HUDEP-2 (cell line): Measurements from ENCODE around the gene NPFFR1.
"Not testable (repeated sequence)": the region's sequence is repeated elsewhere in the genome, so short reads cannot be mapped to it uniquely, and the experiment has no call there.

Experiments used
- DNase-seq, 76 experiments: peaks; one replicate each; lab custom pipeline; 2025; ENCODE audit not compliant: unreplicated experiment in 76 of 76; lab: John Stamatoyannopoulos, UW

The NPFFR1 gene

GRCh38 chr10:70258216-70258615, 25.6 kb downstream of the NPFFR1 start:
- no peak for DNase-seq

GRCh38 chr10:70257816-70258215, 26.0 kb downstream of the NPFFR1 start:
- not testable (repeated sequence) for DNase-seq

- no peak for DNase-seq
Measured at GRCh38 chr10:70256463-70256862, 27.3 kb downstream of the NPFFR1 start.

GRCh38 chr10:70255329-70256299, 28.2 kb downstream of the NPFFR1 start:
- peak in 1 of 76 experiments; percentile 4 for DNase-seq

GRCh38 chr10:70254778-70255328, 29.0 kb downstream of the NPFFR1 start:
- no peak for DNase-seq

- no peak for DNase-seq
Measured at GRCh38 chr10:70253878-70254765, 29.7 kb downstream of the NPFFR1 start.

- no peak for DNase-seq
Measured at GRCh38 chr10:70250961-70251680, 32.7 kb downstream of the NPFFR1 start.

- DNase-seq = no peak
Measured at GRCh38 chr10:70247360-70247759, 36.4 kb downstream of the NPFFR1 start.

GRCh38 chr10:70241081-70241480, 42.7 kb downstream of the NPFFR1 start:
- DNase-seq = no peak

GRCh38 chr10:70239986-70240385, 43.8 kb downstream of the NPFFR1 start:
- DNase-seq = not testable (repeated sequence)

- not testable (repeated sequence) for DNase-seq
Measured at GRCh38 chr10:70239077-70239976, 44.5 kb downstream of the NPFFR1 start.

- DNase-seq = not testable (repeated sequence)
Measured at GRCh38 chr10:70237958-70238536, 45.8 kb downstream of the NPFFR1 start.

GRCh38 chr10:70234668-70235447, 48.9 kb downstream of the NPFFR1 start:
- no peak for DNase-seq

- DNase-seq = no peak
Measured at GRCh38 chr10:70233939-70234300, 49.9 kb downstream of the NPFFR1 start.

GRCh38 chr10:70233109-70233938, 50.5 kb downstream of the NPFFR1 start, which contains the start of gene PPA1:
Gene PPA1, minus strand, starts transcription at chr10:70233429. Its CDS starts 102 bp downstream, at chr10:70233327.
- DNase-seq = peak in 75 of 76 experiments; percentile 58 to 99 (median 95)

GRCh38 chr10:70232859-70233108, 51.0 kb downstream of the NPFFR1 start:
- DNase-seq = no peak

- DNase-seq = peak in 29 of 76 experiments; percentile 4 to 58 (median 25)
Measured at GRCh38 chr10:70232155-70232858, 51.5 kb downstream of the NPFFR1 start.
